GM18858 (cell line): Measurements from ENCODE around the gene IGSF21.
"Not testable (repeated sequence)": the region's sequence is repeated elsewhere in the genome, so short reads cannot be mapped to it uniquely, and the experiment has no call there.

Experiments used
- ATAC-seq: cut with Tn5 transposase; IDR thresholded peaks from one replicate; pipeline ENCODE4 v1.9.1; 2021; ENCODE audit not compliant: unreplicated experiment

IGSF21 gene

GRCh38 chr1:18351735-18352134, 244.1 kb downstream of the IGSF21 start:
- ATAC-seq: no peak

- ATAC-seq: no peak
These were observed 245.2 kb downstream of the IGSF21 start for GRCh38 chr1:18352636-18353265.

GRCh38 chr1:18353528-18353927, 245.9 kb downstream of the IGSF21 start:
- no peak for ATAC-seq

GRCh38 chr1:18353992-18354391, 246.4 kb downstream of the IGSF21 start:
- no peak for ATAC-seq

GRCh38 chr1:18354612-18355011, 247.0 kb downstream of the IGSF21 start:
- ATAC-seq: no peak

GRCh38 chr1:18357622-18358230, 250.1 kb downstream of the IGSF21 start:
- no peak for ATAC-seq

- ATAC-seq: no peak
These were observed 251.0 kb downstream of the IGSF21 start for GRCh38 chr1:18358600-18358999.

- ATAC-seq: no peak
These were observed 252.7 kb downstream of the IGSF21 start for GRCh38 chr1:18360251-18360650.

GRCh38 chr1:18362150-18362549, 254.6 kb downstream of the IGSF21 start:
- no peak for ATAC-seq

- ATAC-seq: no peak
These were observed 255.8 kb downstream of the IGSF21 start for GRCh38 chr1:18363436-18363835.

- ATAC-seq: no peak
These were observed 257.6 kb downstream of the IGSF21 start for GRCh38 chr1:18365099-18365705.

GRCh38 chr1:18372505-18372904, 264.9 kb downstream of the IGSF21 start:
- ATAC-seq: not testable (repeated sequence)

GRCh38 chr1:18373151-18373550, 265.6 kb downstream of the IGSF21 start:
- no peak for ATAC-seq

- no peak for ATAC-seq
These were observed 266.4 kb downstream of the IGSF21 start for GRCh38 chr1:18373882-18374493.

- ATAC-seq: no peak
These were observed 269.1 kb downstream of the IGSF21 start for GRCh38 chr1:18376661-18377060.

- no peak for ATAC-seq
These were observed 272.7 kb downstream of the IGSF21 start for GRCh38 chr1:18380288-18380687.

- no peak for ATAC-seq
These were observed 276.5 kb downstream of the IGSF21 start for GRCh38 chr1:18384059-18384458.

- no peak for ATAC-seq
These were observed 276.9 kb downstream of the IGSF21 start for GRCh38 chr1:18384471-18384870.

GRCh38 chr1:18385239-18385790, 277.7 kb downstream of the IGSF21 start:
- ATAC-seq: no peak

GRCh38 chr1:18386591-18386990, 279.0 kb downstream of the IGSF21 start:
- no peak for ATAC-seq

- no peak for ATAC-seq
These were observed 279.7 kb downstream of the IGSF21 start for GRCh38 chr1:18387307-18387706.

GRCh38 chr1:18390953-18391352, 283.4 kb downstream of the IGSF21 start:
- ATAC-seq: no peak
